GM12891 (cell line): Measurements from ENCODE around the gene JCAD.
"Not testable (repeated sequence)": the region's sequence is repeated elsewhere in the genome, so short reads cannot be mapped to it uniquely, and the experiment has no call there.

ENCODE experiments used
- DNase-seq: peaks from one replicate; pipeline ENCODE4 v3.0.0; 2011; ENCODE audit warnings: low spot score; ENCODE audit not compliant: insufficient read length
- FAIRE-seq: peaks from 2 replicates; lab custom pipeline; 2011; peaks lifted over from hg19 to GRCh38; lab: Jason Lieb, UNC
- PAX5 ChIP-seq: IDR thresholded peaks from 2 replicates; pipeline ENCODE4 v1.6.1; 2011; ENCODE audit warnings: low read length, moderate library complexity, mild to moderate bottlenecking; ENCODE audit not compliant: insufficient read depth, severe bottlenecking
- POLR2A ChIP-seq: IDR thresholded peaks from 2 replicates; pipeline ENCODE4 v1.6.1; 2011; ENCODE audit warnings: low read depth, low read length, control low read depth
- POLR2AphosphoS5 ChIP-seq: IDR thresholded peaks from 2 replicates; pipeline ENCODE4 v1.6.1; 2011; ENCODE audit warnings: low read depth, low read length, control low read depth
- POU2F2 ChIP-seq: IDR thresholded peaks from 2 replicates; pipeline ENCODE4 v1.6.1; 2011; ENCODE audit warnings: low read depth, mild to moderate bottlenecking, control low read depth, low read length, moderate library complexity
- SPI1 ChIP-seq: IDR thresholded peaks from 2 replicates; pipeline ENCODE4 v1.6.1; 2011; ENCODE audit warnings: low read depth, low read length, control low read depth
- TAF1 ChIP-seq: IDR thresholded peaks from 2 replicates; pipeline ENCODE4 v1.6.1; 2011; ENCODE audit warnings: low read depth, low read length, control low read depth

JCAD gene

DNA sequence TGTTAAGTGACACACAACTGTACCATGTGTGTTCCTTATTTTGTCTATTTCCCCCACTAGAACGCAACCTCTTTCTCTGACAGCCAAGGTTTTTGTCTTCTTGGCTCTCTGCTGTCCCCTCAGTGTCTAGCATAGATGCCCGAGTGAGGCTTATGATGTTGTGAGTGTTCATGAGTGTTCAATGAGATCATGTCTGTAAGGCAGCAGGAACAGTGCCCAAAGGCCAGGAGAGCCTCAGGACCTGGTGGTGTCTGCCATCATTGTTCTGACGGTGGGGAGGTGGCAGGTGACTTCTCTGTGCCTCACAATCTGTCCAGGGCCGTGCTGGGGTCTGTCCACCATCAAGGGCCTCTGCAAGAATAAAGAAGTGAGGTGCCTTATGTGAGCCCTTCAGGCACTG is 66.5 kb downstream of the JCAD start:
- FAIRE-seq (no peak), DNase-seq (no peak)
- no peak for TF ChIP-seq PAX5

DNA sequence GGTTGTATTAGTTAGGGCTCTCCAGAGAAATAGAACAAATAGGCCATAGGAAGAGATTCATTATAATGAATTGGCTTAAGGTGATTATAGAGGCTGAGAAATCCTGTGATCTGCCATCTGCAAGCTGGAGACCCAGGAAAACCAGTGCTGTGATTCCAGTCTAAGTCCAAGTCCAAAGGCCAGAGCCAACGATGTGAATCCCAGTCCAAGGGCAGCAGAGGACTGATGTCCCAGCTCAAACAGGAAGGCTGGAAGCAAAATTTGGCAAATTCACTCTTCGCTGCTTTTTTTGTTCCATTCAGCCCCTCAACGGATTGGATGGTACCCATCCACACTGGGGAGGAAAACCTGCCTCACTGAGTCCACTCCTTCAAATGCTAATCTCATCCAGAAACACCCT is 68.0 kb downstream of the JCAD start:
- FAIRE-seq (no peak), DNase-seq (no peak)
- TF ChIP-seq SPI1: no peak
- TF ChIP-seq POU2F2: no peak
- no peak for TF ChIP-seq POLR2A
- TF ChIP-seq PAX5: no peak
- TF ChIP-seq TAF1: no peak
- no peak for TF ChIP-seq POLR2AphosphoS5

DNA sequence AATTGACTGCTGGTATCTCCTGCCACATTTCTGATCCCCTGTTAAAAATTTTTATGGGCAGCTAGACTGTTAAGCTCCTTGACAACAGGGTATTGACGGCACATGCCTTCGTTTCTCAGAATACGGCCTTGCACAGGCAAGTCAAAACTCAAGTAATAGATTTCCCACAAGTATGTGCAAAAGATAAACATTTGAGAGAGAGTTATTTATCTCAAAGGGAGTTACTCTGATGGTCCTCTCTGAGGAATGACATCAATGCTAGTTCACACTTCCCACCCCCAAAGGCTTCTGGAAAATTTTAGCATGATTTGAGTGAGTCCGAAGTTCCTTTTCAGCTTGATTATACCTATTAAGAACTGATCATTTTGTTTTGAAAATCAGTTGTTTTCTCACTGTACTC is 71.9 kb downstream of the JCAD start:
- no peak for TF ChIP-seq POLR2A
- TF ChIP-seq POU2F2: no peak
- no peak for TF ChIP-seq POLR2AphosphoS5
- TF ChIP-seq TAF1: no peak
- no peak for TF ChIP-seq PAX5
- no peak for TF ChIP-seq SPI1
- FAIRE-seq: no peak
- DNase-seq: no peak

DNA sequence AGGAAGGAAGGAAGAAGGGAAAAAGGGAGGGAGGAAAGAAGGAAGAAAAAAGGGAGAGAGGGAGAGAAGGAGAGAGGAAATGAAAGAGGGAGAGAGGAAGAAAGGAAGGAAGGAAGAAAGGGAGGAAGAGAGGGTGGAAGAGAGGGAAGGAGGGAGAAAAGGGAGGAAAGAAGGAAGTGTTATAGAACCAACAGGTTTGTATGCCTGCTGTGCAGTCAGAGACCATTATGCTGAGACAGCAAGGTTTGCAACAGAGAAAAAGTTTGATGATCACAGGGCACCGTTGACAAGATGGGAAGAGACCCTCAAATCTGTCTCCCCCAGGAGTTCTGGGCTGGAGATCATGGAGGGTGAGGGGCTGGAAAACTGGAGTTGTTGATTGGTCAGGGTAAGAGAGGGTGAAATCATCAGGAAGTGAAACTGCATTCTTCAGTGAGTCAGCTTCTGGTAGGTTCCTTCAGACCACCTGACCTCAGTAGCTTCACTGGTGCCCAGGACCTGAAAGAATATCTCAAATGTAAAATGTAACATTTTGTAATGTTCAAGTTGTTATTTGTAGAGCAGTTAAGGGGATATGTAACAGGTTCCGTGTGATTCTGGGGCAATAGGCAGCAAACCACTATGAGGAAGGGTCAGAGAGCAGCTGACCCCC is 76.3 kb downstream of the JCAD start:
- no peak for FAIRE-seq
- DNase-seq: no peak
- TF ChIP-seq SPI1 (peak; percentile 20; the same call in 1 of the 2 replicates), TAF1 (no peak)

DNA sequence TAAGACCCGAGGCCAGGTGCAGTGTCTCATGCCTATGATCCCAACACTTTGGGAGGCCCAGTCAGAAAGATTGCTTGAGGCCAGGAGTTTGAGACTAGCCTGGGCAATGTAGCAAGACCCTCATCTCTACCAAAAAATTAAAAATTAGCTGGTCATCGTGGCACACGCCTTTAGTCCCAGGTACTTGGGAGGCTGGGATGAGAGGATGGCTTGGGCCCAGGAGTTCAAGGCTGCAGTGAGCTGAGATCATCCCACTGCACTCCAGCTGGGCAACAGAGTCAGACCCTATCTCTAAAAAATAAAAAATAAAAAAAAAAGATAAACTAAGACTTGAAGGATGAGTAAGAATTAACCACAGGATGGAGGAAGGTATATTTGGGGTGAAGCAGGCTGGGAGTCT is 77.9 kb downstream of the JCAD start:
- FAIRE-seq (no peak), DNase-seq (no peak)
- no peak for TF ChIP-seq POU2F2
- no peak for TF ChIP-seq SPI1
- no peak for TF ChIP-seq TAF1
- no peak for TF ChIP-seq POLR2A
- TF ChIP-seq PAX5: no peak
- TF ChIP-seq POLR2AphosphoS5: no peak

DNA sequence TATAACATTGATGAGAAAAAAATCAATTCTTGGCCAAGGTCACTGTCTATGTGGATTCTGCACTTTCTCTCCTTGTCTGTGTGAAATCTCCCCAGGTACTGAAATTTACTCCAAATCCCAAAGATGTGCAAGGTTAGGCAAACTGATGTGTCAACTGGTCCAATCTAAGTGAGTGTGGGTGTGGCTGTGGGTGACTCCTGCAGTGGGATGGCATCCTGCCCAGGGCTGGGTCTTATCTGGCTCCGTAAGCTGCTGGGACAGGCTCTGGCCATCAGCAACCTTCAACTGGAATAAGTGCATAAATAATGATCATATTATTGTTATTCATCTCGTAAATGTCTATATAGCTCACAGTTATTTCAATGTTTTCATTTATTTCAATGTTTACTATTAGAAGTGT is 79.3 kb downstream of the JCAD start:
- DNase-seq (no peak), FAIRE-seq (no peak)
- TF ChIP-seq POU2F2 (no peak), POLR2AphosphoS5 (no peak)

DNA sequence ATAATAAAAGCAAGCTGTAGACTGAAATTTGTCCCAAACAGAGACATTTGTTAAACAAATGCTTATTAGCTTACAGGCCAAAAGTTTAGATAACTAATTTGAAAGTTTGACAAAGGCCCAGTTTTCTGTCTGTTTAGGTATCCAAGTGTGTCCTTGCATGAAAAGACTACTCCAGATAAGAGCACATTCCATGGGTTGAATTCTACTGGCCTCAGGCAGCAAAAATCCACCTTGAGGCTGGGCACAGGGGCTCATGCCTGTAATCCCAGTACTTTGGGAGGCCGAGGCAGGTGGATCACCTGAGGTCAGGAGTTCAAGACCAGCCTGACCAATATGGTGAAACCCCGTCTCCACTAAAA is 80.0 kb downstream of the JCAD start:
- not testable (repeated sequence) for FAIRE-seq, DNase-seq

DNA sequence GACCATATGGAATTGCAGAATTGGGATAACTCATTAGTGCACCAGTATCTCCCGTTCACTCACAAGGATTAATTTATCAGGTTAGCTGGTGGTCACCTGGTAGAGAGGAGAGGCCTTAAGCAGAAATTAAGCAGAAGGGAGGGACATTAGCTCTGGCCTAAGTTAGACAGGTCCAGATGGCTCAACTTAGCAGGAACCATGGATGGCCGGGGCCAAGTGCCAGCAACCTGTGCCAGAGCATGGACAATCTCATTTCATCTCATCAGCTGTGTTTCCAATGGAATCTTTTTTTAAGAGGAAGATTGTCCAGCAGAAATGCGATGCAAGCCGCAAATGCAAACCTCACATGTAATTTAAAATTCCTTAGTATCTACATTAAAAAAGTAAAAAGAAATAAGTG is 82.2 kb downstream of the JCAD start:
- TF ChIP-seq POLR2A (no peak), POLR2AphosphoS5 (no peak), TAF1 (no peak), PAX5 (no peak), POU2F2 (no peak), SPI1 (no peak)
- no peak for DNase-seq
- no peak for FAIRE-seq

DNA sequence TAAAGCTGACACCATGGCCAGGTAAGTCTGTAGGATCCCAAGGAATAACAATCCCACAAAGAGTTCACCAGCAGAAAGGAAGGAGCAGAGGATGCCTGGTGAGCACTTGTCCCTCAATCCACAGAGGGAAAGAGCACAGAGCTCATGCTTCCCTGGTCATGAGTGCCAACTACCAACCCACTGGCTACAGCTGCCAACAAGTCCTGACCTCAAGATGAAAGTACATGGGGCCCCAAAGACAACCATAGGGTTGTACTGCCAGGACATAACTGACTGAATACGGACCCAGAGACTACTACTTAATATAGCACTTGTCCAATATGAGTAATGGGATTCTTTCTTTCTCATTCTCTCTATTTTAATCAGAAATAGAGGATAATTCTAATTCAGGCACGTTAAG is 83.3 kb downstream of the JCAD start:
- TF ChIP-seq SPI1 (no peak), TAF1 (no peak), POLR2A (no peak), POLR2AphosphoS5 (no peak), POU2F2 (no peak), PAX5 (no peak)
- FAIRE-seq (no peak), DNase-seq (no peak)

DNA sequence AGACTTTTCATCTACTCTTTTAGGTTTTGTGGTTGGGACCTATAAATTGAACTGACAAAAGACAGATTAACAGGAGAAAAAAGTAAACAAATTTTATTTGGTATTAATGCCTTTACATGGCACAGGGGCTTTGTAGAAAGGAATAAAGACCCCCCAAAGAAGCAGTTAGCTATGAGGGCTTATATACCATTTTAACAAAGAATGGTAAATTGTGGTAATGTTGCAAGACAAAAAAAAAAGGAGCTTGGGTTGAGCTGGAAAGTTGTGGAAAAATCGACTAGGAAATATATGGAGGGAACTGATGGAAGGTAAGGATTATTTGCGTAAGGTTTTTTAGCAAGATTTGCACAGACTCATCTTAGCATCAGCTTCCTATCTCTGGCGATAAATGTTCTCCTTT is 84.6 kb downstream of the JCAD start:
- DNase-seq: no peak
- TF ChIP-seq POLR2A: no peak
- no peak for TF ChIP-seq TAF1
- no peak for TF ChIP-seq POLR2AphosphoS5
- no peak for TF ChIP-seq PAX5
- TF ChIP-seq POU2F2: no peak
- no peak for TF ChIP-seq SPI1
- no peak for FAIRE-seq

DNA sequence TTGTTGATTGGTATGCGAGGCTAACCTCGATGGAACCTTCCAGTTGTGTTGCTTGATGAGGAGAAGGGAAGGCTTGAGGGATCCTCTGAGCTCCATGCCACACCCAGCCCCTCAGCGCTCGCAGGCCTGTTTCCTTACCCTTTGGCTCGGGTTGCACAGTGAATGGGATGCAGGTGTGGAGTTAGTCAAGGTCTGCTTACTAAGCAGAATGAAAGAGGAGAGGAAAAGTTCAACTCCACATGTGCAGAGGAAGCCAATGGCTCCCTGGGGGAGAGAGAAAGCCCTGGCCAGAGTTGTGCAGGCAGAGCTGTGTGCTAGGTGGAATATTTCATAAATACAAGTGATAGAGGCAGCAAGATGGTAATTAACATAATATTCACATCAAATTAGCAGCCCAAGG is 85.5 kb downstream of the JCAD start:
- no peak for TF ChIP-seq TAF1
- no peak for TF ChIP-seq PAX5
- TF ChIP-seq SPI1: no peak
- no peak for TF ChIP-seq POLR2A
- TF ChIP-seq POU2F2: no peak
- TF ChIP-seq POLR2AphosphoS5: no peak
- no peak for DNase-seq
- no peak for FAIRE-seq
